ENCODE data around the gene EFNB2.
A peak's percentile ranks its signal among the peaks of the same experiment; 100 is the strongest.

Gene EFNB2

DNA sequence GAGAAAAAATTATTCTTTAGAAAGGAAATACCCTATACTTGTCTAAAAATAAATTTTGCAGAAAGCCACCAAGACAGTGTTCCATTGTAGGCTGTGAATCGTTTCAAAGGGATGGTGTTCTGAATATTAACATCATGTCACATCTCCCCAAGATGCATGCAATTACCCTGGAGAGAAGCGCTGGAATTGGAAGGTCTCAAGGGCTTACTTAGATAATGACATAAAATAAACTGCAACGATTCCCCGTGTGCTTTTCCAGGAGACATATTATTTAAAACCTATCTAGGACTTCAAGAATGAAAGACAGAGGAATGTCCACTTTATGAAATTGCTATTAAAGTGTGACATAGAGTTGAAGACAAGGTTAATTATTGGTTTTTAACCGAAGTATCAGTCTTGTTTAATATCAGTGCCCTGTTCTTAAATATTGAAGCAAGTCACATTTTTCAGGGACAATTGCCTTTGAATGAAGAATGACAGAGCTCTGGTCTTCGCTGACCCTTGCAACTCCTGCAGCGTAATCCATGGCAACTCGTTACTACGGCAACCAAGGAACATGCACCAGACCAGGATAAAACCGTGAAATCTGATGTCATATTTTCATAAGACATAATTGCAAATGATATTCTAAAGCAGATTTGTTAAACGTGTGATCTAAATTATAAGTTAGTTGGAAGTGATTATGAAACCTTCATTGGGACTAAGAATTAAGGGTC lies 91.7 kb downstream of the EFNB2 start:
- no peak for DNase-seq

DNA sequence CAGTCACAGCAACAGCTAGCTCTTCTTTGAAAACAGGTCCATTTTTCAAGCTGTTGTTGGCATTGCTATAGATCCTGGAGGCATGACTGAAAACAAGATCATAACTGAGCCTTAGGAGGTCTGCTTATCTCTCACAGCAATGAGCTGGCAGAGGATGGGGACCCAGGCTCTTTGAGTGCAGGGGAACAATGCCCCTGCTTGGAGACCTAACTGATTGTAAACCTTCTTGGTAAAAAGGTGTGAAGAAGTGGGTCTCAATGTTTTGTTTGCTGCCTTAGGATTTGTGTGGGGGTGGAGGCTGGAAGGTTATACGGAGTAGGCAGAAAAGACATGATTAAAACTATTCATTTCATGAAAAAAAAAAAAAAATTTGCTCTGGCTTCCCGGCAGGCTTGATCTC lies 94.6 kb downstream of the EFNB2 start:
- peak; percentile 34 for DNase-seq
